Osteocyte (in vitro differentiated cells): ENCODE results near the gene ERICH3. TPM values are rescaled to one million over a fixed set of nuclear protein-coding genes. Genes with fewer than 3 reads are reported as not detected.

Experiments used
- DNase-seq: peaks from one replicate; pipeline ENCODE4 v3.0.0; 2021; ENCODE audit warnings: mixed read lengths; ENCODE audit not compliant: unreplicated experiment; ENCODE audit errors: extremely low spot score
- H3K27ac Mint-ChIP-seq: one replicate; pipeline ENCODE4 v1.8.0; 2021; ENCODE audit warnings: mild to moderate bottlenecking, mixed read lengths; ENCODE audit not compliant: unreplicated experiment
- H3K27me3 Mint-ChIP-seq: one replicate; pipeline ENCODE4 v1.8.0; 2021; ENCODE audit warnings: mixed read lengths; ENCODE audit not compliant: unreplicated experiment
- H3K36me3 Mint-ChIP-seq: one replicate; pipeline ENCODE4 v1.8.0; 2021; ENCODE audit warnings: mixed read lengths; ENCODE audit not compliant: unreplicated experiment
- H3K4me1 Mint-ChIP-seq: one replicate; pipeline ENCODE4 v1.8.0; 2021; ENCODE audit warnings: mixed read lengths; ENCODE audit not compliant: unreplicated experiment
- H3K4me3 Mint-ChIP-seq: one replicate; pipeline ENCODE4 v1.8.0; 2021; ENCODE audit warnings: mild to moderate bottlenecking, moderate library complexity, mixed read lengths; ENCODE audit not compliant: unreplicated experiment
- H3K9me3 Mint-ChIP-seq: one replicate; pipeline ENCODE4 v1.8.0; 2021; ENCODE audit warnings: mixed read lengths; ENCODE audit not compliant: unreplicated experiment
- CTCF ChIP-seq: fragments of 200-600 bp; sonication (generic); IDR thresholded peaks from 2 replicates; pipeline ENCODE4 v1.5.0; 2021; ENCODE audit warnings: antibody characterized with exemption, mild to moderate bottlenecking, moderate library complexity
- long read RNA-seq: library from polyadenylated mRNA; unstranded; transcript quantifications from one replicate; pipeline ENCODE4 v2.0.0, GENCODE V29; 2021
- total RNA-seq: library from RNA; stranded (reverse); gene quantifications from 2 replicates; pipeline ENCODE4 v1.2.1, GENCODE V29; 2021

ERICH3 gene
- total RNA-seq, result not detected in 2 replicates
- long read RNA-seq, result 0 reads

GRCh38 chr1:74673351-74674111 is at the start of gene ERICH3:
Gene ERICH3 (minus strand): TSS chr1:74673792. CDS start chr1:74673519, 273 bp downstream.
- Mint-ChIP-seq H3K9me3 (no peaks in the 10 kb centered on the region), H3K27me3 (peaks cover 20% of the 10 kb centered on the region), H3K4me3 (no peak within 1 kb of the TSS), H3K4me1 (no peaks in the 10 kb centered on the region), H3K36me3 (no peaks in the 10 kb centered on the region), H3K27ac (no peak within 1 kb of the TSS)
- no peak for DNase-seq
- no peak for TF ChIP-seq CTCF

- Mint-ChIP-seq H3K9me3 (no peaks in the 10 kb centered on the region), H3K27me3 (no peaks in the 10 kb centered on the region), H3K27ac (no peak overlapping the region), H3K4me3 (no peak overlapping the region), H3K4me1 (peaks cover 7% of the 10 kb centered on the region), H3K36me3 (no peaks in the 10 kb centered on the region)
- no peak for DNase-seq
- TF ChIP-seq CTCF, result no peak
These were observed 44.0 kb upstream of the ERICH3 start for GRCh38 chr1:74717626-74718025.

DNA sequence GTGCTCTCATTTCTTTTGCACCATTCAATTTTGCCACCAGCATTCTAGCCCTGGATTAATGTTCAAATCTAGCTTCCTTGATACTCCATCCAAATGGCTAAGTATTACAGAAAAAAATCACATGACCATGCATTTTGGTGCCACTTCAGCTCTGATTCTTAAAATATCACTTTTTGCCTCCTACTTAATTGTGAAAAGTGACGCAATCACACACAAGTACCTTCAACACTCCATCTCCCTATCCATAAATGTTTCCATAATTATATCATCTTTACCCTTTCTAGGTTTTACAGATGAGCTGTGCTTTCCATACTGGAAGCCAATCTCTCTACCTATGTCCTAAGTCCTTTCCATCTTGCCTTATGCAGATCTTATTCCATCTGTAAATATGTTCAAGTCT is 43.2 kb upstream of the ERICH3 start:
- no peak for DNase-seq
- no peaks in the 10 kb centered on the region for H3K9me3 Mint-ChIP-seq

DNA sequence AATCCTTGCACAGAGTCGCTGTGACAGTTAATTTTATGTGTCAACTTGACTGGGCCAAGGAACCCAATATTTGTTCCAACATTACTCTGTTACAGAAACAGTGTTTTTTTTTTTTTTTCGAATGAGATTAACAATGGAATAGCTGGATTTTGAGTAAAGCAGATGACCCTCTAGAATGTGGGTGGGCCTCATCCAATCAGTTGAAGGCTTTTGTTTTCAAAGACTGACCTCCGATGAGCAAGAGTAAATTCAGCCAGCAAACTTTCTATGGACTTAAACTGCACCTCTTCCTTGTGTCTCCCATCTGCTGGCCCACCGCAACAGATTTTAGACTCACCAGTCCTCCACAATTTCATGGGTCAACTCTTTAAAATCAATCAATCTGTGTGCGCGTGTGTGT is 42.2 kb upstream of the ERICH3 start:
- no peaks in the 10 kb centered on the region for H3K9me3 Mint-ChIP-seq
- H3K36me3 Mint-ChIP-seq, result no peaks in the 10 kb centered on the region
- no peaks in the 10 kb centered on the region for H3K27me3 Mint-ChIP-seq
- H3K4me3 Mint-ChIP-seq, result no peak overlapping the region
- TF ChIP-seq CTCF, result no peak
- no peak overlapping the region for H3K27ac Mint-ChIP-seq
- peaks cover 7% of the 10 kb centered on the region for H3K4me1 Mint-ChIP-seq
- no peak for DNase-seq

More for the DNA sequence above, 43.2 kb upstream of the ERICH3 start:
- no peak overlapping the region for H3K4me3 Mint-ChIP-seq
- no peaks in the 10 kb centered on the region for H3K36me3 Mint-ChIP-seq
- TF ChIP-seq CTCF, result no peak
- no peaks in the 10 kb centered on the region for H3K27me3 Mint-ChIP-seq
- no peak overlapping the region for H3K27ac Mint-ChIP-seq
- H3K4me1 Mint-ChIP-seq, result peaks cover 7% of the 10 kb centered on the region

- Mint-ChIP-seq H3K4me1 (peaks cover 7% of the 10 kb centered on the region), H3K27me3 (no peaks in the 10 kb centered on the region), H3K4me3 (no peak overlapping the region), H3K27ac (no peak overlapping the region), H3K36me3 (no peaks in the 10 kb centered on the region), H3K9me3 (no peaks in the 10 kb centered on the region)
- TF ChIP-seq CTCF, result no peak
- no peak for DNase-seq
These were observed 41.6 kb upstream of the ERICH3 start for GRCh38 chr1:74715236-74715502.
